Stimulated activated CD8-positive, alpha-beta memory T cell treated with anti-CD3 and anti-CD28 coated beads, Interleukin-15, amount 100 ng/mL, for 4 hours (primary cell): ENCODE results near the gene CEP68.

Experiments
- DNase-seq, 2 donors: peaks; one replicate each; pipeline ENCODE4 v3.0.0-alpha.2; 2020; ENCODE audit warnings: low read depth in 2 of 2

The CEP68 gene

DNA sequence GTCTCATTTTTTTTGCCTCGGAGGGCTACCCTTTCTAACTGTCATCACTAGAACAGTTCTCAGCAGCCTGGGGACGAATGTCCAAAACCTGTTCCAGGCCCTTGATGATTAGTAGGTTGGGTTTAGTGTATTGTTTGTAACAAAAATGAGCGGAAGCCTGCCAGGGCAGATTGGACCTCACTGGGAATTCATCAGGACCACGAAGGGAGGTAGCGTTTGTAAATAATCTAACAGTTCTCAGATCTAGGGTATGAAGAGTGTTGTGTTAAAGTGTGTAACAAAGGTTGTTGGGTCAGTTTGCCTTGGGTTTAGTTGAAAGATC, 799 bp downstream of the CEP68 start:
- no peak for DNase-seq

DNA sequence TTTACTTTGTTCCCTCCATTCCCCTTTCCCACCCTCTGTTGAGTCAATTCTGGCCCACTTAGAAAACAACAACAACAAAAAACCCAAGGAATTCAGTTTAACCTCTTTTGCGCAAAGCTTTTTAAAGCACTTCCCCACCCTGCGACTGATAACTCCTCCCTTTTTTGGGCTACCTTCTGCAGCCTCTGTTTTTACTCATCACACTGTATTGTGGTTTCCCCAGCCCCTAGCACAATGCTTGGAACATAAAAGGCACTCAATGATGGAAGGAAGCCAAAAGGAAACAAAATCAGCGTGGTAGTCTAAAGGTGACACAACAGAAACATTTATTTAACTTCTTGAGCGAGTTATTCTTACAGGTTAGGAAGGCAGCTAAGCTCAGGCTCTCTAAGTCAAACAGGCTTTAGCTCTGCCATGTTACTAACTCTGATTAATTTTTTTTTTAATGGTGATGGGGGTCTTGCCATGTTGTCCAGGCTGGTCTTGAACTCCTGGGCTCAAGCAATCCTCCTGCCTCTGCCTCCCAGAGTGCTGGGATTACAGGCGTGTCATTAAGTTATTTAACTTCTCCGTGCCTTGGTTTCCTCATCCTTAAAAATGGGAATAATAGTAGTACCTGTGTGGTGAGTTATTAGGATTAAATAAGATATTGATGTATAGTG, 1.3 kb downstream of the CEP68 start:
- DNase-seq: peak in 1 of 2 donors; percentile 34

DNA sequence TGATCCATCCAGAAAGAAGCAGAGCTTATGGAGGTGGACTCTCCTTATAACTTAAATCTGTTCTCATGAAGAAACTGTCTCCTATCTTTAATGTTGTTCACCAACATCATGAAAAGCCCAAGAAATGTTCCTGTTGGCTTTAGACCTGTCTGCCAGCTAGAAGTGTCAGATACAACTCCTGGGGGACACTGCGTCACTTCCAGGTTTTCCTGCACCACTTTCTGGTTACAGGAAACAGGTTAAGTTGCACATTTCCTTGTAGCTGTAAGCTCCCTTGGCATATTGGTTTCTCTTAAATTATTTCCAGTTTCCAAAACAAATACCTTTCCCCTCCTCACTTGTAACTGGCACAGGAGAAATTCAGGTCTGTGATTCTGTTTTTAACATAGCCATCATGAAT, 2.9 kb downstream of the CEP68 start:
- no peak for DNase-seq

DNA sequence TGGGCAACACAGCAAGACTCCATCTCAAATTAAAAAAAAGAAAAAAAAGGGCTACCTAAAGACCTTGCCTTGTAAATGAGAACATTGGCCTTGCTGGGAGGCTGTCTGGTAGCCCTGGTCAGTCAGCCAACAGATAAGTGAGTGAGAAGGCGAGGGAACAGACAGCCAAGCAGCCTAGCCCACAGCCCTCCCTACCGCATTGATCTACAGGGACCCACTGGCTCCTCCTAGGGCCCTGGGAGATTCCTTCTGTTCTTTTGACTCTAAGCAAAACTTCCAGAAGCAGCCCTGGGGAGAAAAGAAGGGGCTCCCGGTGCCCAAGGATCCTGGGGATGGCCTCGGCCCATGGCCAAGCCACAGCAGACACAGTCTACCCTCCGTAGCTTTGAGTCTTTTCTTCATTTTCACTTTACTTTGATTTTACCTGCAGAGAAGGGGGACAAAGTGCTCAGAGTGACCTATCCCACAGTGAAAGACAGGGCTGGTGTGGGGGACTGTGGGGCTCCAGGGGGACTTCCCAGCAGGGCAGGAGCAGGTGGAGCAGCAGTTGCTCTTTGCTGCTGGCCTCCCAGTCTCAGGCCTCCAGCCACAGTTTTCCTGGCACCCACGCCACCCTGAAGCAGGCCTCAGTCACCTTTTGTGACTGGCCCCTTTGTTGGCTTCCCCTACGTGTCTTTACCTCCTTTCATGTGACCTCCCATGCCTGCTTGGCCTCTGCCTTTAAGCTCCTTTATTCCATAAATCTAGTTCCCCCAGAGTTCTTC, 5.1 kb downstream of the CEP68 start:
- DNase-seq: no peak

DNA sequence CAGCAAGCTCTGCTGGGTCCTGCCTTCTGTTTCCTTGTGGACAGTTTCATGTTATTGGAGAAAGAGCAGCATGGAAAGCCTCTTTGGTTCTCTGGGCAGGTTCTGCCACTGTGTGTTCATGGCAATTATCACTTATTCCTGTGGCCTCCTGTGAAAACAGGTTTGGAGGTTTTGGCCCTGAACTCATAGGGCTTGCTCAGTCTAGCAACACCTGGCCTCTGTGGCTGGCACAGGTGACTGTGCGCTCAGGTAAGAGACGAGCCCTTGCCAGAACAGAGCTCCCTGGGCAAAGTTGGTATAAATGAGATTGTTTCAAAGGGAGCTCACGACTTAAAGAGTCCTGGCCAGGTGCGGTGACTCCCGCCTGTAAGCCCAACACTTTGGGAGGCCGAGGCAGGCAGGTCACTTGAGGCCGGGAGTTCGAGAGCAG, 5.7 kb downstream of the CEP68 start:
- DNase-seq: no peak

DNA sequence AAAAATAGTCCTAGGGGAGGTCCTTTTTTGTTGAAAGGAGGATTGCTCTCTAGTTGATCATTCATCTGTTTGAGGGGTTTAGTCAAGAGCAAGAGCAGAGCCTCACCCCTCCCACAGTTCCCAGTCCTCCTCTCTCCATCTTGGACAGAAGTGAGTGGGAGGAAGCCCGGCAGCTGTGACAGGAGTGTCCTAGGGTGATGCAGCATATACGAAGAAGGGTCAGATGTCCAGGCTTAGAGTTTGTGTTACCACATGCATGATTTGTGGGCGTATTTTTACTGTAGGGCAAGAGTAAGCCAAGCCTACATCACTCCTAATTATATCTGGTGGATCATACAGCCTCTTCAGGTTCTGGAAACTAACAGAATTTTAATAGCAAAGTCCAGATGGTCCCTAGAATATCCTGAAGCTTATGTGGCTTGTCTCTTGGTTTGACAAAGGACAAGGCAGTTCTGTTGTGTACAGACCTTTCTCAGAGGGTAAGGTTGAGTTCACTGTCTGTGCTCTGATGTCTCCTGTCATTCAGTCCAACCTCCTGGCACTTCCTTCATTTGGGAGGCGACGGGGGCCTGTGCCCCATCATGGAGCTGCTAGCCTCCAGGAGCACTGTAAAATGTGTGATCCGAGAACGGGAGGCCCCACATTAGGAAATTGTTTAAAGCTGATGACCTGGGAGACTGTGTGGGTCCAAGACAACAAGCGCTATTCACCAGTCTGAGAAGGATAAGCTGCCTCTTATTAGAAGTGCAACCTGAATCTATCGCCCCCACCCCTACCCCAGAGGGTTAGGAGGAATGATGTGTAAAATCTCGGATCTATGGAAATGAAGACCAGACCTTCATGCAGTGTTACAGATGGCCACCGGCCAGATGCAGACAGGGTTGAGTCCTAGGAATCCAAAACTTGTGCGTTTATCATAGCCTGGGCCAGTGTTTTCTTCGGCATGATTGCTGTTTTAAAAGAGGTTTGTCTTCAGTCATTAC, 6.9 kb downstream of the CEP68 start:
- no peak for DNase-seq

DNA sequence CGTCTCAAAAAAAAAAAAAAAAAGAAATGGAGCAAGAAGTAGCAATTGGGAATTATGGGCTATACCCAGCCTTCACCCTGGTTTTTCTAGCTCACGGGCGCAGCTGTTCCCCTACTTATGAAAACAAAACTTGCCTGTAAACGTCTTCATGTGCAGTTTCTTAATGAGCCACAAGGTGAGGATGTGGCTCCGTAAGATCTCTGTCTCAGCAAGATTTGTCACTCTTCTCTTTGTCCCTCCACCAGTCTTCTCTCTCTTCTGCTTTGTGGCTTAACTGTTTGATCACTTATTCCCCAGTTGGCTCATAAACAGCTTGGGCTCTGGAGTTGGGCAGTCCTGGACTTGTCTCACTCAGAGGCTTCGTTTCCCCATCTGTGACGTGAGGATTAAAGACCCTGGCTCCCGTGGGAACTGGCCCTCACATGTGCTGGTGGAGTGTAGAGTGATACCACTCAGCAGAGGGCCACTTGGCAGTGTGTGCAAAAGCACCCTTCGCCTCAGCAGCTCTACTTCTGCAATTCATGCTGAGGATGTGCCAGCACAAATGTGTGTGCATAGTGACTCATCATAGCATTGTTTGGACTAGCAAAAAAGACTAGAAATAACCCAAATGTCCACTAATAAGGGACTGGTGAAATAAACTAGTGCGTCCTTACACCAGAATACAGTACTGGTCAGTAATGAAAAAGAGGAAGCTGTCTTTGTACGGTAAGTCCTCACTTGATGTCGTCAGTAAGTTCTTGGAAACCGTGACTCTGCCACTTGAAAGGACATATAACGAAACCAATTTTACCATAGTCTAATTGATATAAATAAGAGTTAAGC, 8.7 kb downstream of the CEP68 start:
- DNase-seq: no peak

DNA sequence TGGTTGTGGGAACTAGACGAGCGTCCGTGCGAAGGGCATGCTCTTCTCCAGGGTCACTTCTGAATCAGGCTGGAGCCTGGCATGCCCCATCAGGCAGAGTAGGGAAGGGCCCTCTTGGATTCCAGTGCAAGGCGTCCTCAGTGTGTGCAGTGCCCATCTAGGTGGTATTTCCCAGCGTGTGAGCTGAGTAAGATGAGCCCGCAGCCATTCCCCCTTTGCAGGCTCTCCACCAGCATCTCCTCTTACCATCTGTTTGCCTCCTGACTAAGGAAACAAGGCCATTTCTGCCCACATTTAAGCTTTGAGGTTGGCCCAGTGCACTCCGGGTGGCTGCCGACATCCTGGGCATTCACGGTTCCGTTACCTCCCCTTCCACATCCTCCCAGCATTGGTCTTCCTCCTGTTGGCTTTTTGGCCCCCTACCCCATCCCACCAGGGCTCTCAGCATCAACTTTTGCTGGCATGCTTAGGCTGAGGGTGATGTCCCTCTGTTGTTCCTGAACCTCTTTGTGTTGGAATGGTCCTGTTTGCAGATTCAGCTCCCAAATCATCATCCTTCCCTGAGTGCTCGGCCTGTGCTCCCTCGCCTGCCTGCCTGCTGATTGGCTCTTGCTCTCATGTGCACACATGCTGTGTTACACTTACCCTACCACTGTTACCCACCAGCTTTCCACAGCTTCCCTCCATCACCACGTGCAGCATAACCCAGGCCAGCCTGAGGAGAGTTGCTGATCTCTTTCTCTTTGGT, 11.8 kb downstream of the CEP68 start:
- DNase-seq: no peak

DNA sequence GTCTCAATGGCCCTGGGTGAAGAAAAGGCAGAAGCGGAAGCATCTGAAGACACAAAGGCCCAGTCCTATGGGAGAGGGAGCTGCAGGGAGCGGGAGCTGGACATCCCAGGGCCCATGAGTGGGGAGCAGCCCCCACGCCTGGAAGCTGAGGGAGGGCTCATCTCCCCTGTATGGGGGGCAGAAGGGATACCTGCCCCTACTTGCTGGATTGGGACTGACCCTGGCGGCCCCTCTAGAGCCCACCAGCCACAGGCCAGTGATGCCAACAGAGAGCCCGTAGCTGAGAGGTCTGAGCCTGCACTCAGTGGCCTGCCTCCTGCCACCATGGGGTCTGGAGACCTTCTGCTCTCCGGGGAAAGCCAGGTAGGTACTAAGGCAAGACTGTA, 13.2 kb downstream of the CEP68 start:
- no peak for DNase-seq

DNA sequence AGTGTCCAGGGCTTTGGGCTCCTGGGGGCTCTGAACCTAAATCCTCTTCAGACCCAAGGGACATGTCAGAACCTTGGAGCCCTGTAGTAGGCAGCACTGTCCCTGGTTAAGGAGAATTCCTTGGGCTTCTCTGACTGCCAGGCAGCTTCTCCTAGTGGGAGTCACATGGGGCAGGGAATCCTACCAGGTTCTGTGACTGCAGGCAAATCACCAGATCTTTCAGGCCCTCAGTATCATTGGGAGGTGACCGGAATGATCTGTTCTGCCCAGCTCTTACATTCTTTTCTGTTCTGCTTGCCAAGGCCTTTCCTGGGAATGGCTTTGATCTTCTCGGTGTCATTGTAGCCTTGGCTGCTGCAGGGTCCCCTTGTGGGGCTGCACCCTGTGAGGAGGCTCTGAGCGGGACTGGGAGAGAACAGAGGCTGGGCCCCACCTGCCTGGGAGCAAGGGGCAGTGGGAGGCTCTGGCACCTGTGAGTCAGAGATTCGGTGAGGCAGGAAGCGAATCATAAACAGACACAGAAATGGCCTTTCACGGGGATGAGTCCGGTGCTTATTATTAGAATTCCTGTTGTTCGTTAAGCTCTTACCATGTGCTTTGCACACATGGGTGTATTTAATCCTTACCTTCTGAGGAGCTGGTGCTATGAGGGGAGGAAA, 14.1 kb downstream of the CEP68 start:
- no peak for DNase-seq

DNA sequence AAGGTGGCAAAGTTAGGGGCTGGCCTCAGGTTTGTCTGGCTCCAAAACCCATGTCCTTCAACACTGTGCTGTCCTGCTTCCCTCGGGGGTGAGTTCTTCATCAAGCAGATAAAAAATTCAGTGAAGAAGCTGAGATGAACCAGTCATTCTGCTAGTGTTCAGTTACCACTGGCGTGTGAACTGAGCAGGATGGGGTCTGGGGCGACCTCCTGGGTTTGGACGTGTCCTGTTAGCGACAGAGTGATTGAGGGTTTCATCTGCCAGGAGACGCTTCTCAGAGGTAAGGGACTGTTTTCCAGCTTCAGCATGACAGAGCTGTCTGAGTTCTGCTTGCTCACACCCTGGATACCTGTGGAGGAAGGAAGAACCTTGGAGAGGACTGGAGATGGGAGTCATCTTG, 14.6 kb downstream of the CEP68 start:
- DNase-seq: no peak

DNA sequence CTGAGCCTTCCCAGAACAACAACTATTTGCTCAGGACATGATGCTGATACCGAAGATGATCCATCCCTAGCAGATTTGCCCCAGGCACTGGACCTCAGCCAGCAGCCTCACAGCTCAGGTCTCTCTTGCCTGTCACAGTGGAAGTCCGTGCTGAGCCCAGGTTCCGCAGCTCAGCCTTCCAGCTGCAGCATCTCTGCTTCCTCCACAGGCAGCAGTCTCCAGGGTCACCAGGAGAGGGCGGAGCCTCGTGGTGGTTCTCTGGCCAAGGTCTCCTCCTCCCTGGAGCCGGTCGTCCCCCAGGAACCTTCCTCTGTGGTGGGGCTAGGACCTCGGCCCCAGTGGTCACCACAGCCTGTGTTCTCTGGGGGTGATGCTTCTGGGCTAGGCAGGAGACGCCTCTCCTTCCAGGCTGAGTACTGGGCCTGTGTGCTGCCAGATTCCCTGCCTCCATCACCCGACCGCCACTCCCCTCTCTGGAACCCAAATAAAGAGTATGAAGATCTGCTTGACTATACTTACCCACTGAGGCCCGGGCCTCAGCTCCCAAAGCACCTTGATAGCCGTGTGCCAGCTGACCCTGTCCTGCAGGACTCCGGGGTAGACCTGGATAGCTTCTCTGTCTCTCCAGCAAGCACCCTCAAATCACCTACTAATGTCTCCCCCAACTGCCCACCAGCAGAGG, 15.4 kb downstream of the CEP68 start:
- DNase-seq: no peak

DNA sequence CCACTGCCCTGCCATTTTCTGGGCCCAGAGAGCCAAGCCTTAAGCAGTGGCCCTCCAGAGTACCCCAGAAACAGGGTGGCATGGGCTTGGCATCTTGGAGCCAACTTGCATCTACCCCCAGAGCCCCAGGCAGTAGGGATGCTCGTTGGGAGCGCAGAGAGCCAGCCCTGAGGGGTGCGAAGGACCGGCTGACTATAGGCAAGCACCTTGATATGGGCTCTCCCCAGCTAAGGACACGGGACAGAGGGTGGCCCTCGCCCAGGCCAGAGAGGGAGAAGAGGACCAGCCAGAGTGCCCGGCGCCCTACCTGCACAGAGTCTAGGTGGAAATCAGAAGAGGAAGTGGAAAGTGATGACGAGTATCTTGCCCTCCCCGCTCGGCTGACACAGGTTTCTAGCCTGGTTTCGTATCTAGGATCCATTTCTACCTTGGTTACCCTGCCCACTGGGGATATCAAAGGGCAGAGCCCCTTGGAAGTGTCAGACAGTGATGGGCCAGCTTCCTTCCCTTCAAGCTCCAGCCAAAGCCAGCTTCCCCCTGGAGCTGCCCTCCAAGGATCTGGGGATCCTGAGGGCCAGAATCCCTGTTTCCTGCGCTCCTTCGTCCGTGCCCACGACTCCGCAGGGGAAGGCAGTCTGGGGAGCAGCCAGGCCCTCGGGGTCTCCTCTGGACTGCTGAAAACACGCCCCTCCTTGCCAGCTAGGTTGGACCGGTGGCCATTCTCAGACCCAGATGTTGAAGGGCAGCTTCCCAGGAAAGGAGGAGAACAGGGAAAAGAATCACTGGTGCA, 16.2 kb downstream of the CEP68 start:
- DNase-seq: no peak

DNA sequence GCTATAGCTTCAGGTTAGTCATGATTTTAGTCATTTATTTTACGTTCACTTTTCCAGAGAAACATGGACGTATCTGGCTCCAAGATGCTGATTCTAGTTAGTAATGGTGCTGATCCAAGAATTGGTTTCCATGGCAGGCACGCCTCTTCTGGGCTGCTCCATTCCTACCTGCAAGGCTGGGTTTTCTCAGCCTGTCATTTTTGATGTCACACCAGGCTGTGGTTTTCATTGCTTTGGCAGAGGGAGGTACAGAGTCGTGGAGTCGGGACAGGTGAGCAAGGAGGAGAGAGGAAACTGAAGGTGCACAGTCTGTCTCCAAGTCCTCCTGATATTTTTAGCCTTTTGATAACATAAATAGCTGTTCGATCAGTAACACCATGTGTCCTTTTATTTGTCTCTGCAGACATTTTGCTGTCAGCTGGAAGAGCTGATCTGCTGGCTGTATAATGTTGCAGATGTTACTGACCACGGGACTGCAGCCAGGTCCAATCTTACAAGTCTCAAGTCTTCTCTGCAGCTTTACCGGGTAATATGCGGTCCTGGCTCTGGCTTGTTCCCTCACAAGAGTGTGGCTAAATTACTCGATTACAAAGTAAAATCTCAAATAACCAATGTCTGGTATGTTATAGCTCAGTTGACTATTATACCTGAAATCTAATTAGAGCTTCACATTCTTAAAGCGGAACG, 17.8 kb downstream of the CEP68 start:
- no peak for DNase-seq

DNA sequence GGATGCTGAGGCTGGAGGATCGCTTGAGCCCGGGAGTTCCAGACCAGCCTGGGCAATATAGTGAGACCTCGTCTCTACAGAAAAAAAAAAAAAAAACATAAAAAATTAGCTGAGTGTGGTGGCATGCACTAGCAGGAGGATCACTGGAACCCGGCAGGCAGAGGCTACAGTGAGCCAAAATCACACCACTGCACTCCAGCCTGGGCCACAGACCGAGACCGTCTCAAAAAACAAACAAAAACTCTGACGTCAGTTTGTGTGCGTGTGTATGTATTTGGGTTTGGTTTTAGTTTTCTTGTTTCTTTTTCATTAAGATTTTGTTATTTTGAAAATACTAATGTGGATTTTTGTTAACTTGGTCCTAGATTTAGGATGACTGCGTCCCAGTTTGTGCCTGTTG, 19.0 kb downstream of the CEP68 start:
- no peak for DNase-seq

DNA sequence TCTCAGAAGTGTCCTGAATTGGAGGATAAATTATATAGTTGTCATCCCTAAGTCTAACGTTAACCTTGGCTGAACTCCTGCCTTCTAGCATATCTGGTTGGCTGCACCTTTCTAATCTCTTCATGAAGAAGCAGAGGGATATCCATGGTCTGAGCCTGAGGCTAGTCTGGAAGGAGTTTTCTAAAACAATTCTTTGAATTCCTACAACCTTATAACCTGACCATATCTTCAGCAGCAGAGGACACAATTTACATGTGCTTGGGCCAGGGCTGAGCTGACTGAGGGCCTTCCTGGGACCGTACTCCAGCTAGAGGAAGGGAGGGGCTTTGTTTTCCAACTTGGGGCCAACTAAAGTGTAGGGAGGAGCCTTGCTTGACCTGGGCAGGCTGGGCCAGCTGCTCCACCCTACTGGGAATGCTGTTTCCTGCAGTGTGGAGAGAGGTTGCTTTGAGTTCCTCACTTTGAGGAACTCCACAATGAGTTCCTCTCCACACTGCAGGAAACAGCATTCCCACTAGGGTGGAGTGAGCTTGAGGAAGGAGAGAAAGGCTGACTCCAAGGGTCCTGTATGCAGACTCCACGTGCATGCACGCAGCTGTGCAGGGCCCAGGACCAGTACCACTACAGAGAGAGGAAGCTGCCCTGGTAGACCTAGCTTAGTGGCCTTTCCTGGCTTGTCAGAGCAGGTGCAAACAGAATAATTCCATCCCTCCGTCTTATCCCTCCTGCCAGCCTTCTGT, 19.6 kb downstream of the CEP68 start:
- no peak for DNase-seq

DNA sequence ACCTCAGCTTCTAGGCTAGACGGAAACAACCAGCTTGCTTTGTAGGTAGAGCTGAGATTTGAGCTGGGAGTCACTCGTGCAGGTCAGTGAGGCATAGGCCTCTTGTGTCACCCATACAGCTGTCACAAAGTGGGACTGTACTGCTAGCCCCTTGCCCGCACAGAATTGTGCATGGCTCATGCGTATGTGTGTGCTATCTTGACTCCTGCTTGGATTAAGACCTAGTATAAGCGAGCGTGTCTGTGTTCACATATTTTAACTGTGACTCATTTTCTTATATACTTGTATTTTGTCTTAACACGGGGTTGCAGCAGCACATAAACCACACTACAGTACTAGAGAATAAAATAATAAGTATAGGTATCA, 20.1 kb downstream of the CEP68 start:
- no peak for DNase-seq

DNA sequence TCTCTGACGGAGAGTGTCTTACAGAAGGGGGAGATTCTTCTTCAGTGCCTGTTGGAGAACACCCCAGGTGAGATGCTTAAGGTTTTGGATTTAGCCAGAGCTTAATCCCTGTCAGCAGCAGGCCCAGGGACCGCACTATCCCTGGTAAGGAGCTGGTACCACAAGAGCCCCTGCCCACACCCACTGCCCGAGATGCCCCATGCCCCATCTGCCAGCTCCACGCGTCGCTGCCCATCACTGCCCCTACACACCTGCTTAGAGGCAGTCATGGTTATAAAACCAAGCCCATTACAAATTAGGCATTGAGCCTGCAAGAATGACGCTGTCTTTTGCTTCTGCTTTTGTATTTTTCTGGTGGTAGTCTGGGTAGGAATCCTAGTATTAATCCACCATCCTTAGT, 21.7 kb downstream of the CEP68 start:
- no peak for DNase-seq
